SK-N-SH (cell line): ENCODE data around the gene ATP11A. TPM values are rescaled to one million over a fixed set of nuclear protein-coding genes. Genes with fewer than 3 reads are reported as not detected.
"Not testable (repeated sequence)": the region's sequence is repeated elsewhere in the genome, so short reads cannot be mapped to it uniquely, and the experiment has no call there.

ENCODE experiments used
- CTCF ChIA-PET: fragments of 300-600, 350-600 bp; formaldehyde crosslinking; extraction: SDS; loops from one replicate; lab custom pipeline; 2021; lab: Yijun Ruan, JAX
- POLR2A ChIA-PET: fragments of 350-600 bp; sonication (Branson Sonifier 250); formaldehyde crosslinking; extraction: SDS; loops from one replicate; lab custom pipeline; 2020; ENCODE audit warnings: antibody characterized with exemption, inconsistent platforms; lab: Yijun Ruan, JAX
- DNase-seq: peaks from one replicate; pipeline ENCODE4 v3.0.0; 2012
- H2AFZ ChIP-seq: fragments of 200-600 bp; sonication (generic); 2 replicates; pipeline ENCODE4 v1.8.1; 2016; ENCODE audit warnings: antibody characterized with exemption, mild to moderate bottlenecking, low read depth
- H3F3A ChIP-seq: fragments of 200-600 bp; sonication (generic); replicated peaks from 2 replicates; pipeline ENCODE3; 2016; ENCODE audit warnings: antibody characterized with exemption, mild to moderate bottlenecking; ENCODE audit not compliant: insufficient read depth
- H3K27ac ChIP-seq, 2 experiments: fragments of 200-500 bp in 1 of 2; fragments of 200-600 bp in 1 of 2; sonication (Bioruptor generic) in 1 of 2; sonication (generic), shearing (Covaris generic) in 1 of 2; 2 replicates each; pipeline versions ENCODE4 v1.5.1 to v1.6.1; 2014 to 2016; ENCODE audit warnings: low read depth in 2 of 2, inconsistent platforms in 1 of 2, low read length in 1 of 2, mild to moderate bottlenecking in 1 of 2, mixed read lengths in 1 of 2
- H3K27me3 ChIP-seq: fragments of 200-600 bp; sonication (generic), shearing (Covaris generic); 2 replicates; pipeline ENCODE4 v1.6.1; 2016; ENCODE audit warnings: mixed run types; ENCODE audit not compliant: insufficient read depth
- H3K36me3 ChIP-seq, 2 experiments: fragments of 200-500 bp in 1 of 2; fragments of 200-600 bp in 1 of 2; sonication (Bioruptor generic) in 1 of 2; sonication (generic) in 1 of 2; replicated peaks in 1 of 2; 2 replicates each; pipeline versions ENCODE3 to v1.5.1; 2014 to 2016; ENCODE audit warnings: low read length in 1 of 2, mild to moderate bottlenecking in 1 of 2; ENCODE audit not compliant: insufficient read depth in 2 of 2, control insufficient read depth in 1 of 2
- H3K4me1 ChIP-seq, 2 experiments: fragments of 200-500 bp in 1 of 2; fragments of 200-600 bp in 1 of 2; sonication (Bioruptor generic) in 1 of 2; sonication (generic), shearing (Covaris generic) in 1 of 2; 2 replicates each; pipeline versions ENCODE4 v1.5.1 to v1.6.1; 2014 to 2016; ENCODE audit warnings: low read depth in 1 of 2, low read length in 1 of 2, mixed run types in 1 of 2; ENCODE audit not compliant: insufficient read depth in 2 of 2, control insufficient read depth in 1 of 2
- H3K4me2 ChIP-seq: fragments of 200-600 bp; sonication (generic), shearing (Covaris generic); 2 replicates; pipeline ENCODE4 v1.6.1; 2017; ENCODE audit warnings: mixed run types
- H3K4me3 ChIP-seq, 2 experiments: fragments of 200-500 bp in 1 of 2; fragments of 200-600 bp in 1 of 2; sonication (Bioruptor generic) in 1 of 2; sonication (generic), shearing (Covaris generic) in 1 of 2; 2 replicates each; pipeline versions ENCODE4 v1.5.1 to v1.8.1; 2014 to 2016; ENCODE audit warnings: low read depth in 2 of 2, inconsistent platforms in 1 of 2, low read length in 1 of 2, mild to moderate bottlenecking in 1 of 2, mixed read lengths in 1 of 2, moderate library complexity in 1 of 2
- H3K79me2 ChIP-seq: fragments of 200-600 bp; sonication (generic); 2 replicates; pipeline ENCODE4 v1.8.1; 2017; ENCODE audit warnings: mild to moderate bottlenecking; ENCODE audit not compliant: insufficient read depth
- H3K9ac ChIP-seq: fragments of 200-600 bp; sonication (generic); 2 replicates; pipeline ENCODE4 v1.6.1; 2017; ENCODE audit warnings: mixed run types
- H3K9me2 ChIP-seq: fragments of 200-600 bp; sonication (generic); 2 replicates; pipeline ENCODE4 v1.6.1; 2017; ENCODE audit warnings: mixed run types
- H3K9me3 ChIP-seq: fragments of 200-600 bp; sonication (generic); 2 replicates; pipeline ENCODE4 v1.6.1; 2017; ENCODE audit warnings: mixed run types, mild to moderate bottlenecking, moderate library complexity
- H4K20me1 ChIP-seq: fragments of 200-600 bp; sonication (generic); 2 replicates; pipeline ENCODE4 v1.6.1; 2017; ENCODE audit warnings: mild to moderate bottlenecking, mixed run types; ENCODE audit not compliant: insufficient read depth
- CTCF ChIP-seq: fragments of 200-600 bp; sonication (generic); IDR thresholded peaks from 2 replicates; pipeline ENCODE4 v1.6.1; 2017; ENCODE audit warnings: antibody characterized with exemption, mild to moderate bottlenecking, moderate library complexity
- FOSL2 ChIP-seq: IDR thresholded peaks from 2 replicates; pipeline ENCODE4 v1.4.0; 2012; ENCODE audit warnings: low read depth, mild to moderate bottlenecking, moderate library complexity, borderline replicate concordance
- FOXM1 ChIP-seq: IDR thresholded peaks from 2 replicates; pipeline ENCODE4 v1.4.0; 2012; ENCODE audit warnings: low read depth, mild to moderate bottlenecking
- GABPA ChIP-seq: IDR thresholded peaks from 2 replicates; pipeline ENCODE4 v1.4.0; 2012; ENCODE audit warnings: low read depth, mild to moderate bottlenecking
- MXI1 ChIP-seq: IDR thresholded peaks from 2 replicates; pipeline ENCODE4 v1.6.1; 2012; ENCODE audit warnings: mild to moderate bottlenecking, low read depth, low read length, improper control_type of control experiment
- PBX3 ChIP-seq: IDR thresholded peaks from 2 replicates; pipeline ENCODE4; 2012
- RFX5 ChIP-seq: IDR thresholded peaks from 2 replicates; pipeline ENCODE4 v1.6.1; 2012; ENCODE audit warnings: mild to moderate bottlenecking, improper control_type of control experiment, low read length
- RXRA ChIP-seq: IDR thresholded peaks from 2 replicates; pipeline ENCODE4 v1.4.0; 2012; ENCODE audit warnings: low read depth, mild to moderate bottlenecking, borderline replicate concordance
- TAF1 ChIP-seq: IDR thresholded peaks from 2 replicates; pipeline ENCODE4 v1.6.1; 2012; ENCODE audit warnings: low read depth, mild to moderate bottlenecking, low read length, moderate library complexity, borderline replicate concordance
- WGBS: methylation state at CpG from one replicate; pipeline ENCODE4 v1.1.6; 2017; ENCODE audit warnings: low lambda C conversion rate; 5-methylcytosine and 5-hydroxymethylcytosine counted together
- polyA plus RNA-seq, 3 experiments: library from polyadenylated mRNA; depleted of rRNA; stranded (reverse); fragments of >200 nt; gene quantifications; 2 replicates each; pipeline ENCODE4 v1.2.3, GENCODE V29; 2012
- TF ChIP-seq, protein P1 (sequence below): fragments of 150-350 bp; IDR thresholded peaks from 2 replicates; pipeline ENCODE4 v1.6.1; 2016; ENCODE audit warnings: mild to moderate bottlenecking, low read depth, low read length
- TF ChIP-seq, protein P2 (sequence below): IDR thresholded peaks from 2 replicates; pipeline ENCODE4 v1.4.0; 2012; ENCODE audit warnings: low read depth

ATP11A gene
- polyA plus RNA-seq, 1 of the 3 experiments (the other 2 are of a cell fraction) = 4.1 TPM

DNA sequence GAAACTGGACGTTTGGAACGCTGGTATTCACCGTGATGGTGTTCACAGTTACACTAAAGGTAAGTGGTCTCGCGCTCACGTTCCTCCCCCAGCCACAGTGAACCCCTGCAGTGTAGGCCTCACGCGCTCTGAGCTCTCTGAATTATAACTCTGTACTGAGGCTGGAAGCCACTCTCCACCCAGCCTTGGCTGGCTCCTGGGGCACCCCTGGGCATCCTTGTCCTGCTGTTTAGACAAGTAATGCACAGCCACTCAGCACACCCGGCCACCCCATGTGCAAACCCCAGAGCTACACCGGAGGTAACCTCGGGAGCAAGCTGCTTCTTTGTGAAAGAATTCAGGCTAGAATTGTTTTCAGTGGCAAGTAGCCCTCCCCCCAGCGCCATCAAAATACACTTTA is 181.9 kb downstream of the ATP11A start:
- Histone ChIP-seq H3K27me3 (no peaks in the 10 kb centered on the region), H3K4me2 (no peak overlapping the region), H3K9ac (no peak overlapping the region), H3F3A (no peaks in the 10 kb centered on the region), H3K4me1 (peaks cover 0 to 16% of the 10 kb centered on the region in 2 experiments; a peak in 1 of 4 replicates), H3K36me3 (no peaks in the 10 kb centered on the region), H2AFZ (no peak overlapping the region), H3K27ac (no peak overlapping the region), H3K9me3 (no peaks in the 10 kb centered on the region), H3K79me2 (no peaks in the 10 kb centered on the region), H3K4me3 (no peak overlapping the region), H3K9me2 (no peaks in the 10 kb centered on the region)
- WGBS = 91% methylated on average over 12 of the region's 12 CpGs
- ChIA-PET CTCF (no interaction called here), POLR2A (no interaction called here)
- no peak for DNase-seq
- TF ChIP-seq RFX5 (no peak), GABPA (no peak), PBX3 (no peak), CTCF (no peak), RXRA (no peak), TAF1 (no peak), MXI1 (no peak), FOSL2 (no peak), FOXM1 (no peak)
- TF ChIP-seq, protein P1, sequence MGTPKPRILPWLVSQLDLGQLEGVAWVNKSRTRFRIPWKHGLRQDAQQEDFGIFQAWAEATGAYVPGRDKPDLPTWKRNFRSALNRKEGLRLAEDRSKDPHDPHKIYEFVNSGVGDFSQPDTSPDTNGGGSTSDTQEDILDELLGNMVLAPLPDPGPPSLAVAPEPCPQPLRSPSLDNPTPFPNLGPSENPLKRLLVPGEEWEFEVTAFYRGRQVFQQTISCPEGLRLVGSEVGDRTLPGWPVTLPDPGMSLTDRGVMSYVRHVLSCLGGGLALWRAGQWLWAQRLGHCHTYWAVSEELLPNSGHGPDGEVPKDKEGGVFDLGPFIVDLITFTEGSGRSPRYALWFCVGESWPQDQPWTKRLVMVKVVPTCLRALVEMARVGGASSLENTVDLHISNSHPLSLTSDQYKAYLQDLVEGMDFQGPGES = no peak
- TF ChIP-seq, protein P2, sequence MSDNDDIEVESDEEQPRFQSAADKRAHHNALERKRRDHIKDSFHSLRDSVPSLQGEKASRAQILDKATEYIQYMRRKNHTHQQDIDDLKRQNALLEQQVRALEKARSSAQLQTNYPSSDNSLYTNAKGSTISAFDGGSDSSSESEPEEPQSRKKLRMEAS = no peak
- TF ChIP-seq, all 33 proteins: peak for 0
- no peaks in the 10 kb centered on the region for H4K20me1 ChIP-seq

GRCh38 chr13:112872657-112873631 is 183.1 kb downstream of the ATP11A start:
- CTCF ChIA-PET = interaction anchor here (0.7 to 2.5 kb wide), 10 partner anchors 13 to 429 kb away, joined by 3 to 29 read pairs (median 14); no protein-coding TSS in a partner anchor
- H4K20me1 ChIP-seq, H3K9me3 ChIP-seq, H3K27me3 ChIP-seq, H3K36me3 ChIP-seq, DNase-seq, POLR2A ChIA-PET, H3K4me2 ChIP-seq, H3K27ac ChIP-seq, H3K9ac ChIP-seq, H3K79me2 ChIP-seq, H2AFZ ChIP-seq, H3F3A ChIP-seq, H3K4me3 ChIP-seq, H3K9me2 ChIP-seq: not testable (repeated sequence)
- 71% methylated on average over 25 of the region's 25 CpGs for WGBS
- peaks cover 0 to 16% of the 10 kb centered on the region in 2 experiments; a peak in 1 of 4 replicates for H3K4me1 ChIP-seq
